Jurkat, Clone E6-1 (cell line): Measurements from ENCODE around the gene KRT83.
"Not testable (repeated sequence)": the region's sequence is repeated elsewhere in the genome, so short reads cannot be mapped to it uniquely, and the experiment has no call there.

Source experiments
- DNase-seq: peaks from one replicate; pipeline ENCODE4 v3.0.0-alpha.2; 2011; ENCODE audit warnings: low read depth, low spot score
- H3K4me3 ChIP-seq: 2 replicates; pipeline ENCODE4 v1.5.1; 2011; ENCODE audit warnings: mild to moderate bottlenecking, low read length, control low read depth, moderate library complexity

Gene KRT83

GRCh38 chr12:52355176-52355575 lies 34.0 kb upstream of the KRT83 start:
- no peak for DNase-seq
- no peak overlapping the region for H3K4me3 ChIP-seq

GRCh38 chr12:52354200-52354599 lies 33.0 kb upstream of the KRT83 start:
- no peak for DNase-seq
- H3K4me3 ChIP-seq: no peak overlapping the region

DNA sequence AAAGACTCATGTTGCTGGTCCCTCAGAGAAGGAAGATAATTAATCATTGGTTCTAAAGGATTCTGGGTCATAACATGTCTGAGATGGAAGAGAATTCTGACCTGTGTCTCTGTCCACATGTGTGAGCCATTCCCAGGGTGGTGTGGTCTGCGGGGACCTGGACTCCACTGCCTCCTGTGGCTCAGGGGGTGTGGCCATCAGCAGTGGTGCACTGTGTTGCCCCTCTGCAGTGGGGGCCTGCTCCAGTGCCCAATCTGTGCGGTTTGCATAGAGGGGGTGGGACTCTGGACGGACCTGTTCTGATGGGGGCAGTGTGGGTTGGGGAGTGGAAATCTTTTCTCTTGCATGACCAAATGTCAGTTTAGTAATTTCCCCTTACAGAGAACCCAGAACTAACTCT lies 32.6 kb upstream of the KRT83 start:
- DNase-seq: no peak
- H3K4me3 ChIP-seq: no peak overlapping the region

DNA sequence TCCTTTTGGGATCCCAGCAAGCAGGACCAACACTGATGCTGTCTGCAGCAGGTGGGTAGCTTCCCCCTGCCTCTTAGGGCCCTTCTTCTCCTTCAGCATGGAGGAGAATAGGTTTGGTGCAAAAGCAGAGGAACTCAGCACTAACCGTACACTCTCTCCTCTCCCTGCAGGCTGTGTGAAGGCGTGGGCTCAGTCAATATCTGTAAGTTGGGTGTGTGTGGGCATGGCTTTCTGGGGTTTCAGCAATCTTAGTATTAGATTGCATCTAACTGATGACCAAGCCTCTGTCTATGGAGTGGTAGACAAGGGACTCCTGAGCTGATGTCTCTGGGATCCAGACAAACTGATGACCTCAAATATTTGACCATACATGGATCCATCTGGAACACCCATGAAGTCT lies 31.8 kb upstream of the KRT83 start:
- H3K4me3 ChIP-seq: no peak overlapping the region
- no peak for DNase-seq

DNA sequence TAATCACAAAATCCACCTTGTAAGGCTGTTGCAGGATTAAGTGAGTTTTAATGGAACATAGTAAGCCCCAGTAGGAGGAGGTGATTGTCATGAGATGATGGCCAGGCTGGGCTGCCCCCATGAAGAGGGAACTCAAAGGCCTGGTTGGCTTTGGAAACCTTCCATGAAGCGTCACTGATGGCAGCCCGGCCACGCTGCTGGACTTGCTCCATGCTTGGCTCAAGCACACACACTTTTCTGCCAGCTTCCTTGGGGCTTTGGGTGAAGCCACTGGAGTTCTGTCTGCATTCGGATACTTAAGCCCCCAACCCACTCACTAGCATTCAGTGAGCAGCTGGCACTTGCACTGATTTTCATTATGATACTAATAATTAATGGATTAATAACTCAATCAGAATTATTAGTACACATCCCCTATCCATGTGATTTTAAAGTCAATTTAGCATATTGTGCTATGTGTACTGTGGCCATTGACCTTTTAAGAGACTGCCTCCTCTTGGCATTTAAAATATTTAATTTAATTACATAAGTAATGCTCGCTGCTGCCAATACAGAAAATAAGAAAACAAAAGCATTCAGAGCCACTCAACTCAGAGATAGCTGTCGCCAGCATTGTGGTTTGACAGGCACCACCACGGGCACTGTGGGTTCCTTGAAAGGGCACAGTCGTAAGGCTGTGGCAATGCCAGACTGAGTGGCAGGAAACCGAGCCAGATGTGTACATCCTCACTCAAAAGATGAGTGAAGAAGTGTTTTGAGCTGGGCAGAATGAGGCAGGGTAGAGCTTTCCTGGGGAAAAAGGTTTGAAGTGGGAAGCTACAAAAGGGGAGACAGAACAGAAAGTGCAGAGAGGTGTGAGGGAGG lies 30.2 kb upstream of the KRT83 start:
- peak; percentile 76 for DNase-seq
- no peak overlapping the region for H3K4me3 ChIP-seq

- no peak for DNase-seq
- H3K4me3 ChIP-seq: no peak overlapping the region
These were observed 29.6 kb upstream of the KRT83 start for GRCh38 chr12:52350786-52351185.

DNA sequence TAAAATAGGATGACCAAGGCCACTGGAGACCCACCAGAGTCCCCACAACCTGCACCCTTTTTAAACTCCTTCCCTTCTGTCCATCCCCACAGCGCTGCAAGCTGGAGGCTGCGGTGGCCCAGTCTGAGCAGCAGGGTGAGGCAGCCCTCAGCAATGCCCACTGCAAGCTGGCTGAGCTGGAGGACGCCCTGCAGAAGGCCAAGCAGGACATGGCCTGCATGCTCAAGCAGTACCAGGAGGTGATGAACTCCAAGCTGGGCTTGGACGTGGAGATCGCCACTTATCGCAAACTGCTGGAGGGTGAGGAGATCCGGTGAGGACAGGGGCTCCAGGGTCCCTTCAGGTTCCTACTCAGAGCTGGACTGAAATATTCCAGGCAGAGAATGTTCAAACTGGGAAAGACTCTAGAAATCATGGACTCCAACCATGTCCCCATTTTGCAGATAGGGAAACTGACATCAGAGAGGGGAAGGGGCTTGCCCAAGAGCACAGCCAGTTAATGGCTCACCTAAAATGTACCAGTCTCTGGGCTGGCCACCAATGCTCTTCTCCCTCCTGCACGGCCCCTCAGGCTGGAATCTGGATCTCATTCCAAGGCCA lies 28.9 kb upstream of the KRT83 start:
- H3K4me3 ChIP-seq: no peak overlapping the region
- DNase-seq: no peak

GRCh38 chr12:52349196-52349595 lies 28.0 kb upstream of the KRT83 start:
- no peak overlapping the region for H3K4me3 ChIP-seq
- DNase-seq: no peak

- DNase-seq: no peak
These were observed 26.6 kb upstream of the KRT83 start for GRCh38 chr12:52347551-52348510.

GRCh38 chr12:52347016-52347415 lies 25.8 kb upstream of the KRT83 start:
- DNase-seq: no peak
- no peak overlapping the region for H3K4me3 ChIP-seq

More at GRCh38 chr12:52347551-52348510, 26.6 kb upstream of the KRT83 start:
- no peak overlapping the region for H3K4me3 ChIP-seq

- DNase-seq: no peak
- no peak overlapping the region for H3K4me3 ChIP-seq
These were observed 25.4 kb upstream of the KRT83 start for GRCh38 chr12:52346593-52346992.

DNA sequence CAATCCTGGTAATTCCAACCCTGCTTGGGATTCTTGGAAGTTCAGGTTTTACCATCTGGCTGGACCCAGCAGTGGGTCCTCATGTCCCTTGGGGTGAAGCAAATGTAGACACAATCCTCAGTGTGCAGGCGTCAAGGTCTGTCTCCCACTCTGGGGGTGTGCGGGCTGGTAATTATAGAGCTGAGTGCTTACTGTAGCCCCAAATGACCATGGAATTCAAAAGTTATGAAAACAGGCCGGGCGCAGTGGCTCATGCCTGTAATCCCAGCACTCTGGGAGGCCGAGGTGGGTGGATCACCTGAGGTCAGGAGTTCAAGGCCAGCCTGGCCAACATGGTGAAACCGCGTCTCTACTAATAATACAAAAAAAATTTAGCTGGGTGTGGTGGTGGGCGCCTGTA lies 23.8 kb upstream of the KRT83 start:
- DNase-seq, H3K4me3 ChIP-seq: not testable (repeated sequence)

GRCh38 chr12:52344111-52344510 lies 22.9 kb upstream of the KRT83 start:
- DNase-seq: no peak
- no peak overlapping the region for H3K4me3 ChIP-seq

- DNase-seq: no peak
These were observed 22.4 kb upstream of the KRT83 start for GRCh38 chr12:52343550-52343949.

DNA sequence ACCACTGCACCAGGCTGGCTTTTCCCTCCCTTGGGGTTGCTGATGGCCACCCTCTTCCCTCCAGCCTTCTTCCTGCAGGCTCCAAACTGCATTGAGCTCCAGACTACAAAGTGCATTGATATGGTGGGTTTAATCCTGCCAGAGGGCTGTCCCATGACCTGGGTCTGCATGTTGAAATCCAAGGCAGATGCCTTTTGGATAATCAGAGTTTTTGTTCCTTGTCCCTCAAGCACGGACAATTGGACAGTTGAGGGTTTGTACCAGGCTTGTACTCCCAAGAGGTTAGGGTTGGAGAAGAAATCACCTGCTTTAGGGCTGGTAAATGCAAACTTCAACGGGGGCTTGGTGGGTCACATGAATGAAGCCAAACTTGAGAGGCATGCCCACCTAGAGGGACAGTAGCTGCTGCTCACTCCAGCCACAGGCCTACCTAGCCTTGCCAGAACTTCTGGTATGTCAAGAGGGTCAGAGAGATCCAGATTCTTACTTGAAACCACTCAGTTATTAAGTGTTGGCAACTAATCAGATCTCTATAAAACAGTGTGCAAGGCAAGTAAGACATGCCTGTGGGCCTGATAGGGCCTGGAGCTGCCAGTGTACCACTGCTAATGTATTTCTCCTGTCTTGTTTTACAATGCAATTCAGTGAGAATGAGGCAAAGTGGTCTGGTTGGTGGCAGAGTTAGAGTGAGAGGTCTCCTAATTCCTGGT lies 21.7 kb upstream of the KRT83 start:
- no peak overlapping the region for H3K4me3 ChIP-seq
- DNase-seq: no peak

More at GRCh38 chr12:52343550-52343949, 22.4 kb upstream of the KRT83 start:
- no peak overlapping the region for H3K4me3 ChIP-seq

- no peak overlapping the region for H3K4me3 ChIP-seq
- no peak for DNase-seq
These were observed 19.9 kb upstream of the KRT83 start for GRCh38 chr12:52341066-52341580.

GRCh38 chr12:52338241-52338960 lies 17.2 kb upstream of the KRT83 start:
- no peak for DNase-seq
- H3K4me3 ChIP-seq: no peak overlapping the region

GRCh38 chr12:52337054-52337453 lies 15.9 kb upstream of the KRT83 start:
- no peak for DNase-seq

More at GRCh38 chr12:52337054-52337453, 15.9 kb upstream of the KRT83 start:
- no peak overlapping the region for H3K4me3 ChIP-seq
